Stimulated activated CD4-positive, alpha-beta T cell treated with anti-CD3 and anti-CD28 coated beads, Interleukin-12 subunit alpha, Interleukin-12 subunit beta, amount 100 ng/mL, for 24 hours (primary cell): ENCODE measurements around the gene NAPSA.

ENCODE experiments used
- DNase-seq, 2 experiments: peaks; one replicate each; pipeline ENCODE4 v3.0.0-alpha.2; 2020; ENCODE audit warnings: low read depth in 2 of 2

NAPSA gene

DNA sequence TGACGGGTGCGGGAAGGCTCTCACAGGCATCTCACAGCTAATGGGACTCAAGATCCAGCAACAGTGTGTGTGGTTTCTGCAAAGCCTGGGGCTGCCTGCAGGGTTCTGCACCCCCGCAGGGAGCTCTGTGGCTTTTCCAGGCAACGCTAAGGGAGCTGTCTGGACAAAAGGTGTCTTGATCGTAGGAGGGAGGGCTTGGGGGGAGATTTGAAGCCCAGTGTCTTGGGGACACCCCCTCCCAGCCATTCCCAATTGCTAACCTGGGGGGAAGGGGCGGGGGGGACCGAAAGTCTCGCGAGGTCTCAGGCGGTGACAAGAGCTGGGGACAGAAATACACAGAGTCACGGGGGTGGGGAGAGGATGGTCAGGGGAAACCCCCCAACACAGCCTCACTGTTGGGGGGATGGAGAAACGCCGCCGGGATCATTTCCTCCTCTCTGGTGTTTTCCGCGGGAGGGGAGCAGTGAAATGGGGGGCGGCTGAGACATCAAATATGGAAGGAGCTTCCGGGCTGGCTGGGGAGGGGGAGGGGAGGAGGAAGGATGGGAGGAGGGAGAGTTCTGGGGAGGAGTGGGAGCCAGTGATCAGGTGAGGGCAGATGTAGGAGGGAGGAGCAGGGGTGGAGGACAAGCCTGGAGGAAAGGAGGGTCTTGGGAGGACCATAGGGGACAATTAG is 49.5 kb downstream of the NAPSA start:
- DNase-seq, result no peak

DNA sequence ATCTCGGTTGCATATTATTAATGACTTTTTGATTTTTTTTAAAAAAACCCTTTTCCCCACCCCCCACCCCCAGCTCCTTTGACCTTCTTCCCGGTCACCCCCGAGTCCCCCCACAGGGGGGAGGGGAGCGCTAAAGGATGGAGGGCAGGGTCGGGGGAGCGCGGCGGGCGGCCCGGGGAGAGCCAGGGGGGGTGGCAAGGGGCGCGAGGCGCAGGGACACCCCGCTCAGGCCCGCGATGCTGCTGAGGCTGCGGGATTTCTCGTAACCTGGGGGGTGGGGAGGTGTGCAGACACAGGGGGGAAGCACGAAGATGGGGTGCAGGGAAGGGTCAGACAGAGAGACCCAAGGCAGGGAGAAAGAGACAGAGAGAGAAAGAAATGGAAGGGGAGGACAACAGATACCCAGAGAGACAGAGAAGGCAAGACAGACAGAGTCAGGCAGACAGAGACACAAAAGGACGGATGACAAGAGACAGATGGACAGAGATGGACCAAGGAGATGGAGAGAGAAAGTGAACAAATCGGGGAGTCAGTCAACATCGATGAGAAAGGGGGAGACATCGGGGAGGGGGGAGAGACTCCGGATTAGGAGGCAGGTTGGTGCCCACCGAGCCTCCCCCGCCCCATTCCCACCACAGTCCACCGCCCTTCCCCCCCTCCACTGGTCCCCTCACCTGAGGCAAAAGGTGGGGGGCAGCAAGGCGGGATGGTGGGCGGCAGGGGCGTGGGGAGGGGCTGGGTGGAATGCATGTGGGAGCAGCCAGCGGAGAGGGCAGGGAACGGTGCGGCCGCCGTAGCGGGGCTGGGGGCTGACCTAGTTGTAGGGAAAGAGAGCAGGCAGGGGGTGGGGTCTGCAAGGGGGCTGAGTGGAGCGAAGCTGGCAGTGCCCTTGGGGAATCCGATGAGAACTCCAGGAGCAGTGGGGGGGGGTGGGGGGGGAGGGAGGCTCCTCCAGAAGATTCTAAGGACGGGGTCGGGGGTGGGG is 50.4 kb downstream of the NAPSA start:
- no peak for DNase-seq

DNA sequence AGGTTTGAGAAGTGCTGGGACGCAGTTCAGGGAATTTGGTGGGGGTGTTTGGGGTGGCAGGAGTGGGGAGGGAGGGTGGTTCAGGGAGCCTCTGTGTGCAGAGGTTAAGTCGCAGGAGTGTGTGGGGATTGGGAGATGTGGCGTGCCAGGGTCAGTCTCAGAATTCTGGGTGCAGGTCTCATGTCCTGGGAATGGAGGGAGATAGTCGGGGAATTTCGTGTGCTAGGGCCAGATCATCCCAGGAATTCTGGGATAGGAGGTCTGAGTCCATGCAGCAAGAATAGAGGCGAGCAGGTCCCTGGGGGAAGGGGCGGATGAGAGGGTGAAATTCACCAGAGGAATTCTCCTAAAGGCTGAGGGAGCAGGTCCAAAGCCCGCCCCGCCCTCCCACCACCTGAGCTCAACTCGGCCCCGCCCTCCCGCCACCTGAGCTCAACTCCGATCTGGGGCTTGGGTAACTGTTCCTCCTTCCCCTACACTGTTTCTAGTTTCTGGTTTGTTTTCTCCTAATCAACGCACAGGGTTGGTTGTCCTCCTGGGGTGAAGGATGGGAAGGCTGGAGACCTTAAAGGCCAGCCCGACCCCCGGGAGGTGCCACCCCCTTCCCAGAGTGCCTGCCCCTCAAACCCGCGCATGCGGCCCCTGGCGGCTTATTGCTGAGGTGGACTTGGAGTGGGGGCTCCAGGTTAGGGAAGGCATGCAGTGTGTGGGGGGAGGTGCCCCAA is 51.5 kb downstream of the NAPSA start:
- DNase-seq, result no peak

DNA sequence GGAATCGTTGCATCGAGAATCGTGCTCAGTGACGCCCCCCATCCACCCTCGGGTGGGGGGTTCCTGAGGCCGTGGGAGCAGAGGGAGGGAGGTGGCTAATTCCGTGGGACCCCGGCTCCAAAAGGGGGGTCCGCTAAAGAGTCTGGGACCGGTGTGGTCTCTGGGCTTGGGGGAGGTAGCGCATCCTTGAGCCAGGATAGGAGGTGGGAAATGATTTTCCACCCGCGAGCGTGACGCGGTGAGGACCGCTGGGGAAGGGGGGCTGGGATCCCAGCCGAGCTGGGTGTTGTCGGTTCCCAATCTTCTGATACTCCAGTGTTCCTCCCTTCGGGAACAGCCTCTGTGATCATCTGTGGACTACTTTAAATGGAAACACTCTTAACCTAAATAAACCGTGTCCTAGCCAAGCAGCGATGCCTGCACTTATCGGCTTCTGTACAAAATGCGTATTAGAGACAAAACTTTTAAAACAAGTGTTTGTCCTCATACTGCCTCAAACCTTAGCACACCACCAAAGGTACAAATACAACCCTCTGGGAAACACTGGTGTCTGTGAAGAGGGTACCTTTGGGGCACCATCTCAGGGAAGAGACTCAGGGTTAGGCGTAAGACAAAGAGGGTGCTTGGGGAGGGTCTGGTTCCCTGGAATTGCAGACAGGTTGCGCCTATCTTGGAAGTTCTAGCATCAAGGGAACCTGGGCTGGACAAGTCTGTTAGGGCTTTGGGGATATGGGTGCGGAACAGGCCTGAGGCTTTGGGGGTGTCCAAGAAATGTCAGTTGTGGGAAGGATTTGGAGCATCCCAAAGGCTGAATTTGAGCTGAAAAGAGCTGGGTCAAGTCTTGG is 52.2 kb downstream of the NAPSA start:
- no peak for DNase-seq

DNA sequence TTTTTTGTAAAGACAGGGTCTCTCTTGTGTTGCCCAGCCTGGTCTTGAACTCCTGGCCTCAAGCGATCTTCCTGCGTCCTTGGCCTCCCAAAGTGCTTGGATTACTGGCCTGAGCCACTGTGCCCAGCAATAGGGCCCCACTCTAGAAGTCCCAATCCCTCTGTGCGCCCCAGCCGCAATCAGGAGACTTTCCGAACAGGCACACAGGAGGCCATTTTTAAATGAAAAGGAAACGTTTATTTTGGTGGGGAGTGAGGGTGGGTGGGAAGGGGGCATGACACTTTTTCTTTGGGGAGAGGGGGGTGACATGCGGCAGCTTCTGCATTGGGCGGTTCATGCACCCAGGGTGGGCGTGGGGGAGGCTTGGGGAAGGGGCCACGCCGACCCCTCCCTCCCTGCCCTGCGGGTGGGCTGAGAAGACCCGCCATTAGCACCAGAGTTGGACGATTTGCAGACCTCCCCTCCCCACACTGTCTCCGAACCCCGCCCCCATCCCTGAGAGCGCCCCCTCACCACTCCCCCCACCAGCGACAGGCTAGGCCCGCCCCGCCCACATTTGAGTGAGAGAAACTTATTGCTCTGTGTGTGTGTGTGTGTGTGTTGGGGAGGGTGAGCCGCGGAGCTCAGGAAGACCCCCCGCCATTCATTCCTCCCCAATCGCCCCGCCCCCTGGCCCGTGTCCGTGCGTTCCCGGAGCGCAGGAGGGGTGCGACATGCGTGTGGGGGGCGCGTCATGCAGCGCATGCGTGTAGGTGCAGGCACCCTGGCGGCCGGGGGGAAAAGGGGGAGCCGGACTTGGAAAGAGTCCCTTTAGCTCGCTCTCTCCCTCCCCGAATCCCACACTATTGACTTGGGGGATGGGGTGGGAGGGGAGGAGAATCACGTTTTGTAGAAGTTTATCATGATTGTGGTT is 53.5 kb downstream of the NAPSA start:
- no peak for DNase-seq

DNA sequence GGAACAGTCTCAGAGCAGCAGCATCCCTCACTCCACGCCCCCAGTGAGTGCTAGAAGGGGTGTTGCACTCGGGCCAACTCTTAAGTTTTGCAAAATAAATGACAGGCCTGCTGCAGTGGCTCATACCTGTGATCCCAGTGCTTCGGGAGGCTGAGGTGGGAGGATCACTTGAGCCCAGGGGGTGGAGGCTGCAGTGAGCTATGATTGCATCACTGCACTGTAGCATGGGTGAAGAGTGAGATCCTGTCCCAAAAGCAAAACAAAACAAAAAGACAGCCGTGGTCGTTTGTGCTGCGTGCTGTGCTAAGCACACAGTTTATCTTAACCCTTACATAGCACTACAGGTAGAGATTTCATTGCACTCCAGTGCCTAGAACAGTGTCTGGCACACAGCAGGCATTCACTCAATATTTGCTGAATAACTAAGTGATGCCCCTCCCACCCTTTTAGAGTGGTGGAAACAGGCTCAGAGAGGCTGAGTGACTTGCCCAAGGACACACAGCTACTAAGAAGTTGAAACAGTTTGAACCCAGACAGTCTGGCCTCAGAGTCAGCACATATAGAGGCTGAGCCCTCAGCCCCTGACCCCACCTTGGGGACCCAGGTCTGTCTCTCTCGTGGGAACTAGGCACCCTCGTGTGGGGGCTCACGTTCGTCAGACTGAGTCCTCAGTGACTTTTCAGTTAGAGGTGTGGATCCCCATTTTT is 54.5 kb downstream of the NAPSA start:
- no peak for DNase-seq

DNA sequence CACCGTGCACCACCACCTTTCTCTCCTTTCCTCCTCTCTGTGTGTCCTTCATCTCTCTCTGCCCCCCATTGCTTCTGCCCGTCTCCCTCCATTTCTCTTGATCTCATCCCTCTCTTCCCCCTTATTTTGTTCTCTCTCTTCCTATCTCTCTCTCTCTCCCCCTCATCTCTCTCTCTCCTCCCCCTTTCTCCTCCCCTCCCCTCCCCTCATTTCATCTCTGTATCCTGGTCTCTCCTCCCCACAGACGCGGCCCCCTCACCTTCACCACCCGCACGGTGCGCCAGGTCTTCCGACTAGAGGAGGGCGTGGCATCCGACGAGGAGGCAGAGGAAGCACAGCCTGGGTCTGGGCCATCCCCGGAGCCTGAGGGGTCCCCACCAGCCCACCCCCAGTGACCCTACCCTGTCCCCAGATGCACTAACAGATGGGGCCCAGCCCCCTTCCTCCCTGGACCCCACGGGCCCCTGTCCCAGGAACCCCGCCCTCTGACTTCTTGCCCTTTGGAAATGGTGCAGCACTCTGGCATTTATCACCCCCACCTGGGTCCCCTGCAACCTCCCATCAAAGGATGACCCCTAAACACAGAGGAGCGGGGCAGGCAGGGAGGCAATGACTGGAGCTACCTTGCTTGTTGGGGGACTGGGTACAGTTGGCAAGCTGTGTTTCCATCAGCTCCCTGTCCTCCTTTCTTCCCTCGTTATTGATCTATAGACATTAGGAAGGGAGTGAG is 55.9 kb downstream of the NAPSA start:
- DNase-seq, result no peak

DNA sequence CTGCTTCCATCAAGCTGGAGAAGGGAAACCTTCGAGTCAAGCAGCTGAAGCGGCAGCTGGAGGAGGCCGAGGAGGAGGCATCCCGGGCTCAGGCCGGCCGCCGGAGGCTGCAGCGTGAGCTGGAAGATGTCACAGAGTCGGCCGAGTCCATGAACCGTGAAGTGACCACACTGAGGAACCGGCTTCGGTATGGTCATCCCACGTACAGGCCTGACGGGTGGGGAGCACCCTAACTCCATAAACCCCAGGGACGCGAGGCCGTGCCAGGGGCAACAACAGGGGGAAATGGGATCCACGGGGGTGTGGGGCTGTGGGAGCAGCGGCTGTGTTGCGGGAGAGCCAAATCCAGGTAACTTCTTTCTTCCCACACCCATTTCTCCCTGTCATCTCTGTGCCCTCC is 56.4 kb downstream of the NAPSA start:
- no peak for DNase-seq
